Measurements from ENCODE around the gene COX5A. TPM values are rescaled to one million over a fixed set of nuclear protein-coding genes. Genes with fewer than 3 reads are reported as not detected.
A peak's percentile ranks its signal among the peaks of the same experiment; 100 is the strongest.

Gene COX5A
- total and polyA plus RNA-seq, 2 of the 13 experiments (the other 11 are each of a cell fraction or from before 2014, with no cell fraction given), result 158 to 218 TPM

DNA sequence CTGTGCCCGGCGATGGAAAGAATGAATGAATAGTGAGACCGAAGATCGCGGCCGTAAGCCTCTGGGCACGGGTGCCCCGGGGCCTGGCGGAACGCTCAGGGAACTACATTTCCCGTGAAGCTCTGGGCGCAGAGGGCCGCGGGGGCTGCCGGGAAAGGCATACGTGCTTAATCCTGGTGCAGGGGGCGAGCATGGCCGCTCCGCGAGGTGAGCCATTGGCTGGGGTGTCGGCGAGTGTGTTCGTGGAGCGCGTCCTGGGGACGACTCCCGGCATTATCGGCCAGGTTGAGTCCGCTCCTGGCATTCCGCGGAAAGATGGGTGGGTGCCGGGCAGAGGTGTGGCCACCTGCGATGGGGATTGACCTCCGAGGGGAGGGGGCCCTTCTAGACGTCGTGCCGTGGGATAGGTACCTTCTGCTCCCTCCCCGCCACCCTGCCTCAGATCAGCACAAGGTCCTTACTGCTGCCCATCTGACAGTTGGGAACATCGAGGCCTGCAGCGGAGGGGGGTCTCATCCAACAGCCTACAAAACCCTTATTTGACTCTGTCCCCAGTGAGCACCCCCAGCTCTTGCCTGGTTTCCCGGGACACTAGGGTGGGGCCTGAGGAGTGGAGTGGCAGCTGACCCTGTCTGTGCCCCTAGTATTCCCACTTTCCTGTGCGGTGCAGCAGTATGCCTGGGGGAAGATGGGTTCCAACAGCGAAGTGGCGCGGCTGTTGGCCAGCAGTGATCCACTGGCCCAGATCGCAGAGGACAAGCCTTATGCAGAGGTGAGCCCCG, 47.8 kb downstream of the COX5A start, which contains the start of gene MPI (continued):
- TF ChIP-seq SKIL (CRISPR knock-in tag; IDR thresholded peaks at IDR 0.05; ENCODE audit: borderline replicate concordance), result 0 out of 2 replicates have a peak, but pooled peaks have one; percentile 8
- peak; percentile 69 for TF ChIP-seq AKAP8 (CRISPR knock-in tag; IDR thresholded peaks at IDR 0.05)
- TF ChIP-seq DNMT1 (CRISPR knock-in tag; IDR thresholded peaks at IDR 0.05), result 0 out of 2 replicates have a peak, but pooled peaks have one; percentile 27
- TF ChIP-seq U2AF2 (IDR thresholded peaks at IDR 0.05; ENCODE audit: low read depth, low read length), result no peak
- peak; percentile 77; the same call in 1 of the 2 replicates for TF ChIP-seq ERF (CRISPR knock-in tag; IDR thresholded peaks at IDR 0.05)
- TF ChIP-seq TP53 (CRISPR knock-in tag; conservative IDR thresholded peaks at IDR 0.05), result 0 out of 2 replicates have a peak, but pooled peaks have one; percentile 53
- TF ChIP-seq ZNF619 (CRISPR knock-in tag; IDR thresholded peaks at IDR 0.05), result no peak
- TF ChIP-seq DMTF1 (CRISPR knock-in tag; IDR thresholded peaks at IDR 0.05), result 0 out of 2 replicates have a peak, but pooled peaks have one; percentile 71
- peak; percentile 63 for TF ChIP-seq ZNF232 (CRISPR knock-in tag; IDR thresholded peaks at IDR 0.05; ENCODE audit: borderline replicate concordance)
- TF ChIP-seq ZNF549 (CRISPR knock-in tag; IDR thresholded peaks at IDR 0.05), result no peak
- TF ChIP-seq JUN (CRISPR knock-in tag; IDR thresholded peaks at IDR 0.05), result no peak
- no peak for TF ChIP-seq ZKSCAN1 (IDR thresholded peaks at IDR 0.05; ENCODE audit: low read length)
- 0 out of 2 replicates have a peak, but pooled peaks have one; percentile 23 for TF ChIP-seq SIX4 (CRISPR knock-in tag; IDR thresholded peaks at IDR 0.05)
- TF ChIP-seq ZZZ3 (CRISPR knock-in tag; IDR thresholded peaks at IDR 0.05; ENCODE audit: borderline replicate concordance), result peak; percentile 78; the same call in 1 of the 2 replicates
- TF ChIP-seq ZFY (CRISPR knock-in tag; IDR thresholded peaks at IDR 0.05), result peak; percentile 96
- TF ChIP-seq ZNF136 (CRISPR knock-in tag; IDR thresholded peaks at IDR 0.05; ENCODE audit: low read depth), result no peak
- TF ChIP-seq, protein P1, sequence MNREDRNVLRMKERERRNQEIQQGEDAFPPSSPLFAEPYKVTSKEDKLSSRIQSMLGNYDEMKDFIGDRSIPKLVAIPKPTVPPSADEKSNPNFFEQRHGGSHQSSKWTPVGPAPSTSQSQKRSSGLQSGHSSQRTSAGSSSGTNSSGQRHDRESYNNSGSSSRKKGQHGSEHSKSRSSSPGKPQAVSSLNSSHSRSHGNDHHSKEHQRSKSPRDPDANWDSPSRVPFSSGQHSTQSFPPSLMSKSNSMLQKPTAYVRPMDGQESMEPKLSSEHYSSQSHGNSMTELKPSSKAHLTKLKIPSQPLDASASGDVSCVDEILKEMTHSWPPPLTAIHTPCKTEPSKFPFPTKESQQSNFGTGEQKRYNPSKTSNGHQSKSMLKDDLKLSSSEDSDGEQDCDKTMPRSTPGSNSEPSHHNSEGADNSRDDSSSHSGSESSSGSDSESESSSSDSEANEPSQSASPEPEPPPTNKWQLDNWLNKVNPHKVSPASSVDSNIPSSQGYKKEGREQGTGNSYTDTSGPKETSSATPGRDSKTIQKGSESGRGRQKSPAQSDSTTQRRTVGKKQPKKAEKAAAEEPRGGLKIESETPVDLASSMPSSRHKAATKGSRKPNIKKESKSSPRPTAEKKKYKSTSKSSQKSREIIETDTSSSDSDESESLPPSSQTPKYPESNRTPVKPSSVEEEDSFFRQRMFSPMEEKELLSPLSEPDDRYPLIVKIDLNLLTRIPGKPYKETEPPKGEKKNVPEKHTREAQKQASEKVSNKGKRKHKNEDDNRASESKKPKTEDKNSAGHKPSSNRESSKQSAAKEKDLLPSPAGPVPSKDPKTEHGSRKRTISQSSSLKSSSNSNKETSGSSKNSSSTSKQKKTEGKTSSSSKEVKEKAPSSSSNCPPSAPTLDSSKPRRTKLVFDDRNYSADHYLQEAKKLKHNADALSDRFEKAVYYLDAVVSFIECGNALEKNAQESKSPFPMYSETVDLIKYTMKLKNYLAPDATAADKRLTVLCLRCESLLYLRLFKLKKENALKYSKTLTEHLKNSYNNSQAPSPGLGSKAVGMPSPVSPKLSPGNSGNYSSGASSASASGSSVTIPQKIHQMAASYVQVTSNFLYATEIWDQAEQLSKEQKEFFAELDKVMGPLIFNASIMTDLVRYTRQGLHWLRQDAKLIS (CRISPR knock-in tag; IDR thresholded peaks at IDR 0.05), result no peak; the same call in 1 of the 2 replicates
- 0 out of 2 replicates have a peak, but pooled peaks have one; percentile 45 for TF ChIP-seq ZFAT (CRISPR knock-in tag; conservative IDR thresholded peaks at IDR 0.05)
- TF ChIP-seq PCBP2 (optimal IDR thresholded peaks at IDR 0.05; ENCODE audit: low read depth, low read length, poor library complexity, severe bottlenecking), result no peak
- 0 out of 2 replicates have a peak, but pooled peaks have one; percentile 40 for TF ChIP-seq ZNF879 (CRISPR knock-in tag; IDR thresholded peaks at IDR 0.05)
- peak; percentile 51; the same call in 1 of the 2 replicates for TF ChIP-seq ZNF138 (CRISPR knock-in tag; IDR thresholded peaks at IDR 0.05; ENCODE audit: low read depth)
- 0 out of 2 replicates have a peak, but pooled peaks have one; percentile 43 for TF ChIP-seq GFI1 (CRISPR knock-in tag; IDR thresholded peaks at IDR 0.05; ENCODE audit: borderline replicate concordance)

All from HepG2 (cell line).